KMS-11 (cell line): ENCODE measurements around the gene CBR1.

ENCODE experiments used
- H2AFZ ChIP-seq: fragments of 200-600 bp; sonication (generic); 2 replicates; pipeline ENCODE4 v1.6.1; 2016; ENCODE audit warnings: antibody characterized with exemption, mixed run types, low read depth
- H3K27ac ChIP-seq: fragments of 200-600 bp; sonication (generic); 2 replicates; pipeline ENCODE4 v1.6.1; 2016; ENCODE audit warnings: mild to moderate bottlenecking, mixed run types
- H3K27me3 ChIP-seq: fragments of 200-600 bp; sonication (generic); 2 replicates; pipeline ENCODE4 v1.6.1; 2017; ENCODE audit warnings: mild to moderate bottlenecking, low read depth, mixed run types, moderate library complexity; ENCODE audit not compliant: insufficient read depth
- H3K36me3 ChIP-seq: fragments of 200-600 bp; sonication (generic); 2 replicates; pipeline ENCODE4 v1.6.1; 2017; ENCODE audit warnings: mild to moderate bottlenecking, mixed run types; ENCODE audit not compliant: insufficient read depth
- H3K4me1 ChIP-seq: fragments of 200-600 bp; sonication (generic); 2 replicates; pipeline ENCODE4 v1.6.1; 2016; ENCODE audit warnings: mild to moderate bottlenecking, low read depth, mixed run types; ENCODE audit not compliant: poor library complexity, severe bottlenecking
- H3K4me2 ChIP-seq: fragments of 200-600 bp; sonication (generic); 2 replicates; pipeline ENCODE4 v1.7.0; 2016; ENCODE audit warnings: mild to moderate bottlenecking, mixed run types
- H3K4me3 ChIP-seq: fragments of 200-600 bp; sonication (generic); IDR thresholded peaks from 2 replicates; pipeline ENCODE4 v1.6.1; 2017; ENCODE audit warnings: low read depth, low read length, mixed read lengths; ENCODE audit not compliant: insufficient read depth
- H3K79me2 ChIP-seq: fragments of 200-600 bp; sonication (generic); 2 replicates; pipeline ENCODE4 v1.6.1; 2016; ENCODE audit warnings: low read depth, mixed run types; ENCODE audit not compliant: insufficient read depth
- H3K9ac ChIP-seq: fragments of 200-600 bp; sonication (generic); 2 replicates; pipeline ENCODE4 v1.6.1; 2016; ENCODE audit warnings: mild to moderate bottlenecking, mixed run types
- H4K20me1 ChIP-seq: fragments of 200-600 bp; sonication (generic); 2 replicates; pipeline ENCODE4 v1.6.1; 2016; ENCODE audit warnings: mild to moderate bottlenecking, mixed run types; ENCODE audit not compliant: insufficient read depth
- TF ChIP-seq, protein P1 (sequence below): fragments of 200-600 bp; sonication (generic); conservative IDR thresholded peaks from 2 replicates; pipeline ENCODE4 v1.6.1; 2017; ENCODE audit warnings: low read depth, mild to moderate bottlenecking, antibody characterized with exemption, low read length, moderate library complexity, mixed read lengths

Gene CBR1

DNA sequence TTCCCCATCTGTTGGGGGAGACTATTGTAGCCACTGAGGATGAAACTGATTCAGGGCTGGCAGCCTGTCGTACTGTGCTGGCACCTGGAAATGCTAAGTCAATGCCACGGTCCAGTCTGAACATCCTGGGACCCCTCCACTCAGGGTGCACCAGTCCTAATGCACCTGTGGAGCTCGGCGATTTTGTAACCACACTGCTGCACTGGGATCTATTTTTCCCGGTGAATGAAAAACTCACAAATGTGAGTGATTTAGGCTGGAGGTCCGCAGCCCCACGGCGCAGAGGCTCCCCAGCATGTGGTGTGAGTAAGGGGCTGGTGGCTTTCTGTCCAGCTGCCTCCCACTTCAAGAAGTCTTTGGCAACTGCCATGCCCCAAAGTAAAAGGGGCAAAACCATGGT lies 45.0 kb upstream of the CBR1 start:
- H3K9ac ChIP-seq, result no peak overlapping the region
- no peak overlapping the region for H3K27ac ChIP-seq
- no peaks in the 10 kb centered on the region for H3K27me3 ChIP-seq
- H4K20me1 ChIP-seq, result no peaks in the 10 kb centered on the region
- no peak overlapping the region for H3K4me3 ChIP-seq
- H2AFZ ChIP-seq, result no peak overlapping the region
- peaks cover 26% of the 10 kb centered on the region for H3K4me1 ChIP-seq
- no peak overlapping the region for H3K4me2 ChIP-seq
- TF ChIP-seq, protein P1, sequence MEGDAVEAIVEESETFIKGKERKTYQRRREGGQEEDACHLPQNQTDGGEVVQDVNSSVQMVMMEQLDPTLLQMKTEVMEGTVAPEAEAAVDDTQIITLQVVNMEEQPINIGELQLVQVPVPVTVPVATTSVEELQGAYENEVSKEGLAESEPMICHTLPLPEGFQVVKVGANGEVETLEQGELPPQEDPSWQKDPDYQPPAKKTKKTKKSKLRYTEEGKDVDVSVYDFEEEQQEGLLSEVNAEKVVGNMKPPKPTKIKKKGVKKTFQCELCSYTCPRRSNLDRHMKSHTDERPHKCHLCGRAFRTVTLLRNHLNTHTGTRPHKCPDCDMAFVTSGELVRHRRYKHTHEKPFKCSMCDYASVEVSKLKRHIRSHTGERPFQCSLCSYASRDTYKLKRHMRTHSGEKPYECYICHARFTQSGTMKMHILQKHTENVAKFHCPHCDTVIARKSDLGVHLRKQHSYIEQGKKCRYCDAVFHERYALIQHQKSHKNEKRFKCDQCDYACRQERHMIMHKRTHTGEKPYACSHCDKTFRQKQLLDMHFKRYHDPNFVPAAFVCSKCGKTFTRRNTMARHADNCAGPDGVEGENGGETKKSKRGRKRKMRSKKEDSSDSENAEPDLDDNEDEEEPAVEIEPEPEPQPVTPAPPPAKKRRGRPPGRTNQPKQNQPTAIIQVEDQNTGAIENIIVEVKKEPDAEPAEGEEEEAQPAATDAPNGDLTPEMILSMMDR, result no peak
- no peaks in the 10 kb centered on the region for H3K36me3 ChIP-seq
- no peaks in the 10 kb centered on the region for H3K79me2 ChIP-seq

DNA sequence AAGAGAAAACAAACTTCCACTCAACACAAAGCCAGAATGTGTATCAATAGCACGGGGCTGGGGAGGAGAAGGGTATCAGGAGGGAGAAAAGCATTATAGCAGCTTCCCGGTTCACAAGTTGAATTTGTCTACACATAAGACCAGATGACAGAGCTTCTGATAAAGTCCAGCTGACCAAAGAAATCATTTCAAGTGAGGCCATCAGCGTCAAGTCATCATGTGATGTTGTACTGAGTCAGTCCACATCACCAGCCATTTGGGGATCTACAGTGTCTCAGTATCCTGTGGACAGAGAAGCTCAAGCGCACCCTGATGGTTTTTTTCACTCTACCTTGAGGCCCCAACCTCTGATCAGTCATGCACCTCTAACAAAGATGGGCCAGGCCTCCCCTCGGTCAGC lies 42.5 kb upstream of the CBR1 start:
- Histone ChIP-seq H3K36me3 (no peaks in the 10 kb centered on the region), H3K9ac (no peak overlapping the region), H3K27ac (no peak overlapping the region; the same call in 1 of the 2 replicates), H3K4me1 (peaks cover 26% of the 10 kb centered on the region), H3K4me2 (peak overlapping the region; percentile 53; the same call in 1 of the 2 replicates), H3K27me3 (no peaks in the 10 kb centered on the region), H2AFZ (no peak overlapping the region), H3K4me3 (no peak overlapping the region), H3K79me2 (no peaks in the 10 kb centered on the region), H4K20me1 (no peaks in the 10 kb centered on the region)
- TF ChIP-seq, protein P1, result no peak

DNA sequence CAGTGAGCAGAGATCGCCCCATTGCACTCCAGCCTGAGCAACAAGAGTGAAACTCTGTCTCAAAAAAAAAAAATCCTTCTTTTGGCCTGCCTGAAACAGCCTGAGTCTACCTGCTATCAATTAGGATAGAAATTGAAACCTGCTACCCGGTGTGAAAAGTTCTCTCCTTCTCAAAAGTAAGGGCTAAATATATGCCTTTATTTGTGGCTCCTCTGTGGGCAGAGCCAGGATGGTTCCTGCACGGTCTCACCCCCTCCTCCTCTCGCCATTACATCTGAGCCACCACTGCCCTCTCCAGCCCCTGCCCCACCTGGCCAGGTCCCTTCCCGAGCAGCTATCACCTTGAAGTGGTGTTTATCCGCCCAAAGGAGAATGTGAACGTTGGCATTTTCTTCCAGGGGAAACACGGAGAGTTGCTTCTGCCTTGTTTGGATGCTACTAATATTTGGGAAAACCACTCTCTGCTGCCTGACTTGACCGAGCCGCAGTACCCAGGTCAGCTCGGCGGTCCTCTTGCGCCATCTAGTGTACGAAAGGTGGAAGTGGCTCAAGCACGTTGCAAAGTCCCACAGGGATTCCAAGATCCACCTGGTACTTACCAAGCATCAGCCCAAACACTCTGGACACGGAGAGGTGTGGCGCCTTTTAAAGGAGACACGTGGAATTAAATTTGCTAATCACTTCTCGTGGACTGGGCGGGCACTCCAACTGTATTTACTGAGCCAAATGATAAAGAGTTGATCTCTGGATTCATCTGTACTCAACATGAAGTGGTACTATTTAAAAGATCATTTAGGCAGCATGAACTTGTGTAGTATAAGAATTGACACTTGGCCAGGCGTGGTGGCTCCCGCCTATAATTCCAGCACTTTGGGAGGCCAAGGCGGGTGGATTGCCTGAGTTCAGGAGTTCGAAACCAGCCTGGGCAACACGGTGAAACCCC lies 41.4 kb upstream of the CBR1 start:
- peak overlapping the region; percentile 53 for H3K4me2 ChIP-seq
- no peak overlapping the region for H3K9ac ChIP-seq

DNA sequence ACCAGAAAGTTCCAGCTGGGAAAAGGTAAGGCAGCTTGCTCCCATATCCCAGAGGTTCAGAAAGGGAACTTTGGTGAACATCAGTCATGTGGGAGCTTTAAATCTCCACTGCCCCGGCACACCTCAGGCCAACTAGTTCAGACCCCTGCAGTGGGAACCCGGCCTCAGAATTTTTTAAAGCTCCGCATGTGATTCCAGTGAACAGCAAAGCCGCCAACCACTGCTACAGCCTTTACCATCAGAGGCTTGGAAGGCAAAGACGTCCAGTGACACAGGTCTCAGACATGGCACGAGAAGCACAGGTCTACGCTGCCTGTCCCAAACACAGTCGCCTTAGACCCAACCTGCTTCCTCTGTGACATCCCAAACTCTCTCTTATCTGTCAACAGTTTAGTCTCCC lies 40.5 kb upstream of the CBR1 start:
- H3K9ac ChIP-seq, result no peak overlapping the region
- H3K79me2 ChIP-seq, result no peaks in the 10 kb centered on the region
- no peak overlapping the region for H3K4me3 ChIP-seq
- no peak overlapping the region for H2AFZ ChIP-seq
- no peaks in the 10 kb centered on the region for H3K36me3 ChIP-seq
- H3K27me3 ChIP-seq, result no peaks in the 10 kb centered on the region
- TF ChIP-seq, protein P1, result no peak
- no peaks in the 10 kb centered on the region for H4K20me1 ChIP-seq
- H3K27ac ChIP-seq, result no peak overlapping the region
- peak overlapping the region; percentile 53; the same call in 1 of the 2 replicates for H3K4me2 ChIP-seq
- peaks cover 26% of the 10 kb centered on the region for H3K4me1 ChIP-seq

More for the DNA sequence above, 41.4 kb upstream of the CBR1 start:
- H3K79me2 ChIP-seq, result no peaks in the 10 kb centered on the region
- H3K4me1 ChIP-seq, result peaks cover 26% of the 10 kb centered on the region
- H2AFZ ChIP-seq, result peak overlapping the region; percentile 45; the same call in 1 of the 2 replicates
- no peaks in the 10 kb centered on the region for H4K20me1 ChIP-seq
- H3K27ac ChIP-seq, result no peak overlapping the region; the same call in 1 of the 2 replicates
- TF ChIP-seq, protein P1, result peak; percentile 98
- H3K36me3 ChIP-seq, result no peaks in the 10 kb centered on the region
- H3K4me3 ChIP-seq, result no peak overlapping the region
- no peaks in the 10 kb centered on the region for H3K27me3 ChIP-seq
